ENCODE results near the gene CERS6.

DNA sequence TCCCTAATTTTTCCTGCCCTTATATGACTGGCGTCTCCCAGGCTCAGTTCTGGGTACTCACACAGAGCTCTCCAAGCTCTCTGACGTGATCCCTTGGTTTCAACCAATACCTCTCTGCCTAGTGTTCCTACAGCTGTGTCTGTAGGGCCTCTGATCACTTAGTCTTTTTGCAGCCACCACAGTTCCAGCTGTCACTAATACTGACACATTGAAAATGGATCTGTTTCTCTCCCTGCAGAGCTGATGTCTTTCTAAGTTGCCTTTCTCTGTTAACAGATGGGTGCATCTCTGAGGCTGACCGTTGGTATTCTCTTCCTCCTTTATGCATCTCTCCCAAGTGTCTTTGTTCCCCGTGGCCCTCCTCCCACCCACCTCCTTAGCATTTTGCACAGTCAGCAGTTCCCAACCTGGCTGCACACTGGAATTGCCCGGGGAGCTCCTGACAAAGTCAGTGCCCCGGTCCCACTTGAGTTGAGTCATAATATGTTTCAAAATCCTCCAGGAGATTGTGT lies 62.5 kb downstream of the CERS6 start:
- TF ChIP-seq EP300 (IDR thresholded peaks at IDR 0.05) (no peak), POLR2A (IDR thresholded peaks at IDR 0.05) (no peak), POLR2AphosphoS5 (IDR thresholded peaks at IDR 0.05) (no peak)
